WTC11 (cell line): Measurements from ENCODE around the gene SNX22. TPM values are rescaled to one million over a fixed set of nuclear protein-coding genes. Genes with fewer than 3 reads are reported as not detected.

Experiments used
- ATAC-seq: fragments of 200-7000 bp; cut with Tn5 transposase; 2 replicates; pipeline ENCODE4 v1.10.0; 2021; ENCODE audit warnings: mild to moderate bottlenecking, moderate library complexity
- CTCF ChIA-PET: fragments of 300-600 bp; sonication (Branson Sonifier 250); formaldehyde crosslinking; loops from one replicate; lab custom pipeline; 2021; ENCODE audit warnings: antibody characterized with exemption; lab: Charles Lee
- POLR2A ChIA-PET: fragments of 350-600 bp; sonication (Branson Sonifier 250); formaldehyde crosslinking; loops from one replicate; lab custom pipeline; 2021; ENCODE audit warnings: antibody characterized with exemption; lab: Charles Lee
- DNase-seq: peaks from one replicate; pipeline ENCODE4 v3.0.0; 2021; ENCODE audit warnings: low spot score
- H3K27ac Mint-ChIP-seq: 2 replicates; pipeline ENCODE4 v1.8.0; 2021; ENCODE audit warnings: mixed read lengths
- H3K27me3 Mint-ChIP-seq: 2 replicates; pipeline ENCODE4 v1.8.0; 2021; ENCODE audit warnings: low read depth, mild to moderate bottlenecking, moderate library complexity, mixed read lengths
- H3K36me3 Mint-ChIP-seq: 2 replicates; pipeline ENCODE4 v1.8.0; 2021; ENCODE audit warnings: mixed read lengths
- H3K4me1 Mint-ChIP-seq: 2 replicates; pipeline ENCODE4 v1.8.0; 2022; ENCODE audit warnings: mixed read lengths
- H3K4me3 Mint-ChIP-seq: 2 replicates; pipeline ENCODE4 v1.8.0; 2021; ENCODE audit warnings: mild to moderate bottlenecking, moderate library complexity, mixed read lengths
- H3K9me3 Mint-ChIP-seq: 2 replicates; pipeline ENCODE4 v1.8.0; 2021; ENCODE audit warnings: mixed read lengths
- ATF1 ChIP-seq: sonication (generic); formaldehyde crosslinking; IDR thresholded peaks from 2 replicates; pipeline ENCODE4 v1.8.1; 2023; ENCODE audit warnings: mild to moderate bottlenecking, moderate library complexity, missing genetic modification reagents
- CDX4 ChIP-seq: fragments of 250-450 bp; sonication (Bioruptor Pico); IDR thresholded peaks from 2 replicates; pipeline ENCODE4 v1.9.0; 2021; ENCODE audit warnings: moderate library complexity, mild to moderate bottlenecking, inconsistent platforms, borderline replicate concordance
- CREB1 ChIP-seq: sonication (generic); formaldehyde crosslinking; IDR thresholded peaks from 2 replicates; pipeline ENCODE4 v1.8.0; 2023; ENCODE audit warnings: mild to moderate bottlenecking, missing genetic modification reagents
- E2F1 ChIP-seq: sonication (generic); formaldehyde crosslinking; IDR thresholded peaks from 2 replicates; pipeline ENCODE4 v1.8.0; 2022; ENCODE audit warnings: mild to moderate bottlenecking, missing genetic modification reagents
- E2F5 ChIP-seq: sonication (generic); formaldehyde crosslinking; IDR thresholded peaks from 2 replicates; pipeline ENCODE4 v1.8.1; 2022; ENCODE audit warnings: mild to moderate bottlenecking, moderate library complexity, missing genetic modification reagents
- ERG ChIP-seq: fragments of 250-450 bp; sonication (Bioruptor Pico); IDR thresholded peaks from 2 replicates; pipeline ENCODE4 v1.8.0; 2021; ENCODE audit warnings: mild to moderate bottlenecking
- FOXJ3 ChIP-seq: sonication (generic); formaldehyde crosslinking; IDR thresholded peaks from 2 replicates; pipeline ENCODE4 v1.9.0; 2021; ENCODE audit warnings: missing genetic modification reagents, mild to moderate bottlenecking, borderline replicate concordance
- KAT7 ChIP-seq: sonication (generic); formaldehyde crosslinking; IDR thresholded peaks from 2 replicates; pipeline ENCODE4 v1.8.1; 2023; ENCODE audit warnings: missing genetic modification reagents, mild to moderate bottlenecking, borderline replicate concordance
- OVOL2 ChIP-seq: fragments of 250-450 bp; sonication (Bioruptor Pico); IDR thresholded peaks from 2 replicates; pipeline ENCODE4 v1.9.0; 2021; ENCODE audit warnings: mild to moderate bottlenecking, borderline replicate concordance
- SMAD3 ChIP-seq: sonication (generic); formaldehyde crosslinking; IDR thresholded peaks from 2 replicates; pipeline ENCODE4 v1.8.0; 2022; ENCODE audit warnings: missing genetic modification reagents, mild to moderate bottlenecking, borderline replicate concordance
- SP1 ChIP-seq: sonication (generic); formaldehyde crosslinking; conservative IDR thresholded peaks from 2 replicates; pipeline ENCODE4 v1.8.1; 2022; ENCODE audit warnings: missing genetic modification reagents
- STAT6 ChIP-seq: sonication (generic); formaldehyde crosslinking; conservative IDR thresholded peaks from 2 replicates; pipeline ENCODE4 v1.8.1; 2023; ENCODE audit warnings: mild to moderate bottlenecking, low read depth, missing genetic modification reagents, moderate library complexity
- TEAD1 ChIP-seq: sonication (generic); formaldehyde crosslinking; IDR thresholded peaks from 2 replicates; pipeline ENCODE4 v1.8.0; 2022; ENCODE audit warnings: mild to moderate bottlenecking, missing genetic modification reagents
- ZBTB43 ChIP-seq: sonication (generic); formaldehyde crosslinking; IDR thresholded peaks from 2 replicates; pipeline ENCODE4 v1.8.1; 2023; ENCODE audit warnings: mild to moderate bottlenecking, missing genetic modification reagents
- ZNF138 ChIP-seq: sonication (generic); formaldehyde crosslinking; conservative IDR thresholded peaks from 2 replicates; pipeline ENCODE4 v1.8.1; 2022; ENCODE audit warnings: mild to moderate bottlenecking, moderate library complexity, missing genetic modification reagents
- ZNF416 ChIP-seq: fragments of 250-450 bp; sonication (Bioruptor Pico); IDR thresholded peaks from 2 replicates; pipeline ENCODE4 v1.9.0; 2021; ENCODE audit warnings: mild to moderate bottlenecking, inconsistent platforms
- ZNF425 ChIP-seq: fragments of 250-450 bp; sonication (Bioruptor Pico); conservative IDR thresholded peaks from 2 replicates; pipeline ENCODE4 v1.9.0; 2021; ENCODE audit warnings: mild to moderate bottlenecking
- ZSCAN18 ChIP-seq: fragments of 250-450 bp; sonication (Bioruptor Pico); IDR thresholded peaks from 2 replicates; pipeline ENCODE4 v2.1.2; 2022; ENCODE audit warnings: mild to moderate bottlenecking, moderate library complexity
- total RNA-seq: library from RNA; stranded (reverse); gene quantifications from 3 replicates; pipeline ENCODE4 v1.2.3, GENCODE V29; 2021

SNX22 gene
- total RNA-seq, 1 experiment from 2014 or later, result 5.9 TPM

GRCh38 chr15:64191971-64192830, 40.7 kb downstream of the SNX22 start (continued):
- no peak for TF ChIP-seq ZBTB43 (CRISPR knock-in tag)

GRCh38 chr15:64193971-64194370, 42.4 kb downstream of the SNX22 start:
- Mint-ChIP-seq H3K27me3 (no peaks in the 10 kb centered on the region), H3K9me3 (no peaks in the 10 kb centered on the region), H3K27ac (no peak overlapping the region), H3K36me3 (no peaks in the 10 kb centered on the region), H3K4me1 (no peaks in the 10 kb centered on the region), H3K4me3 (no peak overlapping the region)
- ChIA-PET POLR2A (interaction anchor here (0.6 to 1.0 kb wide), 2 partner anchors 15 to 353 kb away, joined by 3 read pairs; no protein-coding TSS in a partner anchor), CTCF (interaction anchor here (0.7 to 2.8 kb wide), 5 partner anchors 30 to 488 kb away, joined by 3 to 12 read pairs (median 3); partner anchors contain the start of genes CSNK1G1 and PPIB)
- TF ChIP-seq KAT7 (CRISPR knock-in tag) (no peak), ZNF138 (CRISPR knock-in tag) (no peak), E2F1 (CRISPR knock-in tag) (no peak), TEAD1 (CRISPR knock-in tag) (no peak), ZNF425 (CRISPR knock-in tag) (no peak), FOXJ3 (CRISPR knock-in tag) (no peak), ZNF416 (CRISPR knock-in tag) (no peak), ZSCAN18 (CRISPR knock-in tag) (no peak), SMAD3 (CRISPR knock-in tag) (no peak), OVOL2 (CRISPR knock-in tag) (no peak), ZBTB43 (CRISPR knock-in tag) (no peak), SP1 (CRISPR knock-in tag) (no peak)
- peak; percentile 78 for ATAC-seq
- peak; percentile 17 for DNase-seq

- DNase-seq (no peak), ATAC-seq (no peak)
- Mint-ChIP-seq H3K9me3 (no peaks in the 10 kb centered on the region), H3K4me3 (no peak overlapping the region), H3K4me1 (no peaks in the 10 kb centered on the region), H3K36me3 (peaks cover 7% of the 10 kb centered on the region; the same call in 1 of the 2 replicates), H3K27me3 (no peaks in the 10 kb centered on the region), H3K27ac (no peak overlapping the region)
- ChIA-PET CTCF (no interaction called here), POLR2A (no interaction called here)
- TF ChIP-seq CREB1, result no peak
- no peak for TF ChIP-seq CDX4
- no peak for TF ChIP-seq STAT6 (CRISPR knock-in tag)
- TF ChIP-seq ERG, result no peak
- TF ChIP-seq ATF1, result no peak
- TF ChIP-seq E2F5 (CRISPR knock-in tag), result no peak
Measured at GRCh38 chr15:64197425-64197824, 45.9 kb downstream of the SNX22 start.
